HG02970 (cell line): ENCODE data around the gene PTPRK.

Experiments
- ATAC-seq: cut with Tn5 transposase; IDR thresholded peaks from one replicate; pipeline ENCODE4 v1.9.1; 2021; ENCODE audit warnings: mild to moderate bottlenecking, moderate library complexity, moderate number of reproducible peaks; ENCODE audit not compliant: unreplicated experiment, low FRiP score

PTPRK gene

DNA sequence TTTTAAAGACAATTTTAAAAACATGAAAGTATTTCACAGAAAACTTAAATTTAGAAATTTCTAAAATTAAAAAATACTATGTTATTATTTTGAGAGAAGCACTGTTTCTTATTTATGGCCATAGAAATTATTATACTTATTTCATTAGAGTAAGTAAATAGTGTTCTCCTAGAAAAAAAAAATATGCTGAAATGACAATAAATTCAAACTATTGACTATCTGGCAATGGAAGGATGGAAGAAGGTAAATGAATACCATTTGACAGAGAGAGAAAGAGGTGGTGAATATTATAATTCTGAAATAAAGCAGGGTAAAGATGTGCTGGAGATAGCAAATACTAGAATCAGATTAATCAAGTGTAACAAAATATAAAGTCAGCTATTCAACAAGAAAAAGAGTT is 294.8 kb downstream of the PTPRK start:
- ATAC-seq = no peak

GRCh38 chr6:128216917-128217316 is 303.5 kb downstream of the PTPRK start:
- no peak for ATAC-seq

DNA sequence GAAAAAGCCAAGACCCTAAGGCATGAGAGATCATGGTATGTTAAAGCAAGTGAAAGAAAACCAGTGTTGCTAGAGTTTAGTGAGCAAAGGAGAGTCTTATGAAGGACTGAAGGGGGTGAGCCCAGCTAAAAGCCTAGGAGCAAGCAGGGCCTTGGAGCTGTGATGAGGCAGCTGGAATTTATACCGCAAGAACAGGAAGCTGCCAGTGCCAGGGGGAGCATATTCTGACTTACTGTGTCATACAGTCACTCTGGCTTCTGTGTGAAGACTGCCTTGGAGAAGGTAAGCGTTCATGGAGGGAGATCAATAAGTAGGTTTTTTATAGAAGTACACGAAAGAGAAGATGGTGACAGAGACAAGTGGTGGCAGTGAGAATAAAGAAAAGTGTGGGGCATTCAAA is 310.6 kb downstream of the PTPRK start:
- ATAC-seq = no peak

DNA sequence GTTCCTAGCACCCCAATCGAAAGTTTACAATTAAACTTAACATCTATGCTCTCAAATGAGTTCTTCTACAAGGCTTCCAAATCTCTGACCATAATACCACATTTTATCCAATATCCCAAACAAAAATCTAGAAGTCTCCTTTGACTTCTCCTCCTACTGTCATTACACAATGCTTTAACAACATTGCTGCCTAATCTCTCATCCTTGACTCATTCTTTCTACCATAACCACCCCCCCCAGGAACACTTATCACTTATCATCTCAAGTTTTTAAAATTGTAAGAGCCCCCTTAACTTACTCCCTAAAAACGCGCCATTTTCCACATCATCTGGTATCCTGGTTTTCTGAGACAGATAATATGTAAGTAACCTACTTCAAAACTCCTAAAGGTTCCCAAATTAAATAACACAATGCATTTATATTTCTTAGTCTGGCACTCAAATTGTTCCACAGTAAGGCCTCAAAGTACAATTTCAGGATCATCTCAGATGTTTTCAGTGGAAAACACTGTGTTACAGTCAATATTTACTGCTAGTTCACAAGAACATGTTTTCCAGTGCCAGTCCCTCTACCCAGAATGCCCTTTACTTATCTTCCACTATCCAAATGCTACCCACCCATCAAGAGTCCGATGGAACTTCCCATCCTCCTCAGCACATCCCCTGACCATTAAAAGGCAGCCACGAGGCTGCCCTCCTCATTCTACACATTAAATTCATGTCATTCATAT is 311.4 kb downstream of the PTPRK start:
- ATAC-seq = no peak

DNA sequence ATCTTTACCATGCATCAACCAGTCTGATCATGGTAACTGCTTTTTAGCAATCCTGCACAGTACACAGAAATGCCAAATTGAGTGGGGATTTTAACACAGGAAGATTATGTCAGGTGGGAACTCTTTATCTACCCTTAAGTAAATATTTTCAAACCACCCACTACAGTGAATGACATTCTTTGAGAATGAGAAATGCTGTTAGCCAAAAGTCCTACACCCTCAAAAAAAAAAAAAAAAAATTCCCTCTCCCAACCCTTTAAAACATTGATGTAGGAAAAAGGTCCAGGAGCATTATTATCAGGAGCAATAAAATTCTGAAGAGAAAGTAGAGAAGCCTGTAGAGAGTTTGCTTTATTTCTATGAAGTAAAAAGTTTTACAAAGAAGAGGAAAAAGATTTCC is 312.3 kb downstream of the PTPRK start:
- ATAC-seq = no peak

DNA sequence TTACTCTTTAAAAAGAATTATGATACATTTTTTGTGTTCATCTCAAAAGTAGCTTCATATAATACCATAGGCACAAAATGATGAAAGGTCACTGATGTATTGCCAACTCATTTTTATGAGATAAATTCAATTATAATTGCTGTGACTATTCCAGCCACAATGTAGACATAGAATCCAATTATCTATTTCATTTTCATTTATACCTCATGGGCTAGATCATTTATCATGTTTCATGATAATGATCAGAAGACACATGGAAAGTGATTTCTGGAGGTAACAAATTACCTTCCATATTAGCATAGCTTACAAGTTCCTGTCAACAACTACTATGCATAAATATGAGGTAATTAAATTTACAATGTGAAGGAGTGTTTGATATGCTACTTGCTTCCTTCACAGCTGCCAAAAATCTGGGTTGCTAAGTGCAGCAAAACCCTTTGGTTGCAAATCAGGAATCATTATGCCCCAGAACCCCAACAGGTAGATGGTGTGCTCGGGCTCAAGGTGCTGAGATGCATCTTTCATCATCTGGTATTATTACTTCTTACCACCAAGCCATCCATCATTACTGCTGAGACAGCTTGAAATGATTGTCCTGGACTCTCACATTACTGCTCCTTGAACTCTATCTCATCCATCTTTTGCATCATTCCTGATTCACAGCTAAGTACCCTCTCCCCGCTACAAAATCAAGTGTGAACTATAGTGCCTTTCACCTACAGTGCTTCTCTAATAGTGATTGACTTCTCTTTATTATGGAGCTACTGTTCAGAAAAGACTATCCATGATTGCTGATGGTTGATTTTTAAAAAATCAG is 313.6 kb downstream of the PTPRK start:
- ATAC-seq = no peak

DNA sequence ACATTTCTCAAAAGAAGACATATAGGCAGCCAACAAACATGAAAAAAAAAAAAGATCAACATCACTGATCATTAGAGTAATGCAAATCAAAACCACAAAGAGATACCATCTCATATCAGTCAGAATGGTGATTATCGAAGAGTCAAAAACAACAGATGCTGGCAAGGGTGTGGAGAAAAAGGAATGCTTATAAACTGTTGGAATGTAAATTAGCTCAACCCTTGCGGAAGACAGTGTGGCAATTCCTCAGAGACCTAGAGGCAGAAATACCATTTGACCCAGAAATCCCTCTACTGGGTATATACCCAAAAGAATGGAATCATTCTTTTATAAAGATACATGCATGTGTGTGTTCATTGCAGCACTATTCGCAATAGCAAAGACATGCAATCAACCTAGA is 315.8 kb downstream of the PTPRK start:
- ATAC-seq = no peak

DNA sequence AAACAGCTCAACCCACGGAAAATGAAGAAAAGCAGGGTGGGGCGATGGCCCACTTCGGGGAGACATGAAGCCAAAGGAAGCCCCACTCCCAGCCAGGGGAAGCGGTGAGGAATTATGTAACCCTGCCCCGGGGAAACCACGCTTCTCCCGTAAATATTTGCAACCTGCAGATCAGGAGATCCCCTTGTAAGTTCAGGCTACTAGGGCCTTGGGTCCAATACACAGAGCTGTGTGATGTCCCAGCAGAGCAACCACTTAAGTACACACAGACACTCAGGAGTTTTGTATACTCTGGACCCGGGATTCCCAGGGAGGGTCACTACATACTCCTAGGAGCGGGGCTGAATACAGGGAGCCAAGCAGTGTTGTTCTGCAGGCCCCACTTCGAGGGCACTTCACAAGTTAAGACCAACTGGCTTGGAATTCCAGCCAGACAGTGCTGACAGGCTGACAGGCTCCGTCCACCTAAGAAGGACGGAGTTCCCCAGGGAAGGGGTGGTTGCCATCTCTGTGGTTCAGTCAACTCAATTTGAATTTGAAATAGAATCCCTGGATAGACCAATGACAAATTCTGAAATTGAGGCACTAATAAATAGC is 318.1 kb downstream of the PTPRK start:
- no peak for ATAC-seq

DNA sequence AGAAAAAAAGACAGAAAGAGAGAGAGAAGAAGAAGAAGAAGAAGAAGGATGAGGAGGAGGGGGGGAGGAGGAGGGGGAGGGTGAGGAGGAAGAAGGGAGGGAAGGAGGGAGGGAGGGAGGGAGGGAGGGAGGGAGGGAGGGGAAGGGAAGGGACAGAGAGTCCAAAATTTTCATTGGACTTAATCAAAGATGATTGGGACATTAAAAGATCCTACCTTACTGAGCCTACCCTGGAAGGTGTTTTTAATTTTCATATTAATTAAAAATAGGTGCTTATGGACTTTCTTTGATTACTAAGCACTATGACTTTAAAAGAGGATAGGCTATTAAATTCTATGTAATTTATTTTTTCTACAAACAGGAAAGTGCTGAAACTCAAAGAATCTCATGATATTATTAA is 319.6 kb downstream of the PTPRK start:
- ATAC-seq = no peak

DNA sequence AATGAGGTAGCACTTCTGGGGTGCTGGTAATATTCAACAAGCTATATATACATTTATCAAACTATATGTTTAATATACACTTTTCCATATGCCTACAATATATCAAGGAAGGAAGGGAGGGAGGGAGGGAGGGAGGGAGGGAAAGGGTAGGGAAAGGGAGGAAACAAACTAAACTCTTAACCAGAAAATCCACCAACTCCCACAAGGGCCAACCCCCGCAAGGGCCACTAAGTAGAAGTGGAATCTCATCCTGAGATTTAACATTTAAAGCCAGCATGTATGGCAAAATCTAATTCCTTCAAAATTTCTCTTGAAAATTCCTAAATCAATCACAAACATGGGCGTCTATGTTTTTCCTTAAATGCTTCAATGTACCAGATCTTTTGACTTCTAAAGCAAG is 320.9 kb downstream of the PTPRK start:
- no peak for ATAC-seq

- no peak for ATAC-seq
These were observed 327.4 kb downstream of the PTPRK start for GRCh38 chr6:128192972-128193371.

DNA sequence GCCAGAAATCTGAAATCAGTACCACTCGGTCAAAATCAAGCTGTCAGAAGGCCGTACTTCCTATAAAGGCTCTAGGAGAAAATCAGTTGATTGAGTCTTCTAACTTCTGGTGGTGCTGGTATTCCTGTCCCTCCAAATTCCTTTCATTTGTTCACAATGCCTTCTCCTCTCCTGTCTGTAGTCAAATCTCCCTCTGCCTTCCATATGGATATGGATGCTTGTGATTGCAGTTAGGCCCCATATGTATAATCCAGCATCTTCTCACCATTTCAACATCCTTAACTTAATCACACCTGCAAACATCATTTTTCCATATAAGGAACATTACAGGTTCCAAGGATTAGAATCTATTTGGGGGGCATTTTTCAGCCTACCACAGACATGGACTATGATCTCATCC is 331.7 kb downstream of the PTPRK start:
- no peak for ATAC-seq

- ATAC-seq = no peak
These were observed 333.7 kb downstream of the PTPRK start for GRCh38 chr6:128186729-128187128.

- no peak for ATAC-seq
These were observed 340.4 kb downstream of the PTPRK start for GRCh38 chr6:128179876-128180438.

DNA sequence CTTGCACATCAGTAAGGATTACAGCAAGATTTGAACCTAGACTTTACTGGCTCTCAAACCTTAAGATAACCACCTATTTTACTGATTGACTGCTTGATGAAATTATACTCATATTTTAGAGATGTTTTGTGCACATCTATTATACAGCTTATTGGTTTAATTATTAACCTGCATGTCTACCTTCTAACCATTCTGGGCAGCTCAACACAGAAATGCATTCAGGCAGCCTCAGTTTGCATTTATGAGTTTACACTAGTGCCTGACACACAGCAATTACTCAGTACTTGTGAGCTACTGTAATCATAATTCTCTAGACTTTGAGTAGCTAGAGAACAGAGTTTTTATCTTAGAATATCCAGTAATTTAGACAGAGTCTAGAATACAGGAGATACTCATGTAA is 345.7 kb downstream of the PTPRK start:
- no peak for ATAC-seq

GRCh38 chr6:128172752-128173682 is 347.4 kb downstream of the PTPRK start:
- ATAC-seq = no peak

- ATAC-seq = no peak
These were observed 348.3 kb downstream of the PTPRK start for GRCh38 chr6:128172081-128172480.

- ATAC-seq = no peak
These were observed 349.2 kb downstream of the PTPRK start for GRCh38 chr6:128171182-128171581.

GRCh38 chr6:128168244-128168643 is 352.2 kb downstream of the PTPRK start:
- ATAC-seq = no peak

- ATAC-seq = no peak
These were observed 352.8 kb downstream of the PTPRK start for GRCh38 chr6:128167552-128167951.
